HEK293T (cell line): Measurements from ENCODE around the gene SCARB1.

Experiments
- FOXK2 ChIP-seq: fragments of 450-650 bp; IDR thresholded peaks from 2 replicates; pipeline ENCODE4 v1.6.1; 2016; ENCODE audit warnings: mild to moderate bottlenecking
- HDGF ChIP-seq: fragments of 450-650 bp; IDR thresholded peaks from 2 replicates; pipeline ENCODE4 v1.6.1; 2017; ENCODE audit warnings: antibody characterized with exemption, borderline replicate concordance
- SP1 ChIP-seq: fragments of 450-650 bp; IDR thresholded peaks from 2 replicates; pipeline ENCODE4 v1.6.1; 2017
- SUZ12 ChIP-seq: fragments of 450-650 bp; IDR thresholded peaks from 2 replicates; pipeline ENCODE4 v1.6.1; 2016; ENCODE audit warnings: mild to moderate bottlenecking
- TARDBP ChIP-seq: fragments of 450-650 bp; IDR thresholded peaks from 2 replicates; pipeline ENCODE4 v1.6.1; 2016
- ZNF384 ChIP-seq: fragments of 450-650 bp; IDR thresholded peaks from 2 replicates; pipeline ENCODE4 v1.6.1; 2016

DNA sequence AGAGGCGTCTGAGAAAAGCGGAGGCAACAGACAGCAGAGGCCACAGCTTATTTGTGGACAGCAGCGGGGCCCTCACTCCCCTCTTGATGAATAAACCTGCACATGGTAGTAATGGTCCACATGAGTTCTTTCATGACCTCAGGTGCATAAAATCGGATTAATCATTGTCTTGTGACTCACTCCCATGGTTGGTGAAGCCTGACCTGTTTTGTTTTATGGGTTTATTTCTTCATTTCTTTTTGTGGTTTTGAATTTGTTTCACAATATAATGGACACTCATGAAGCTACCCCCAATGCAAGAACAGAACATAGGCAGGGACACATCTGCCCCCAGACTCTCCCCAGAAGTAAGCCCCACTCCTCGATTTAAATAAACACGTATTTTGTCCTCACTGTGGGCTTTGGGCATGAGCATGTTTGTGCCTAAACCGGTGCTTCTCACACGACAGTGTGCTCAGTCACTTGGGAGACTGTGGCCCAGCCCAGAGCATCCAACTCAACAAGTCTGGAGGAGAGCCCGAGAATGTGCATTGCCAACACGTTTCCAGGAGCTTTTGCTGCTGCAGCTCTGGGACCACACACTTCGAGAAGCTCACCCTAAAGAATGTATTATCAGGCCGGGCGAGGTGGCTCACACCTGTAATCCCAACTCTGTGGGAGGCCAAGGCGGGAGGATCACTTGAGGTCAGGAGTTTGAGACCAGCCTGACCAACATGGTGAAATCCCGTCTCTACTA is 116.1 kb downstream of the SCARB1 start:
- TF ChIP-seq SP1: no peak
- TF ChIP-seq SUZ12: no peak
- no peak for TF ChIP-seq TARDBP
- no peak for TF ChIP-seq HDGF
- TF ChIP-seq FOXK2: no peak
- TF ChIP-seq ZNF384: no peak
